Non-pigmented ciliary epithelial cell (primary cell): ENCODE data around the gene LRMDA.

ENCODE experiments used
- DNase-seq: peaks from one replicate; pipeline ENCODE4 v3.0.0-alpha.2; 2010; ENCODE audit warnings: low read depth

Gene LRMDA

GRCh38 chr10:75956624-75957023, 525.2 kb downstream of the LRMDA start:
- no peak for DNase-seq

DNA sequence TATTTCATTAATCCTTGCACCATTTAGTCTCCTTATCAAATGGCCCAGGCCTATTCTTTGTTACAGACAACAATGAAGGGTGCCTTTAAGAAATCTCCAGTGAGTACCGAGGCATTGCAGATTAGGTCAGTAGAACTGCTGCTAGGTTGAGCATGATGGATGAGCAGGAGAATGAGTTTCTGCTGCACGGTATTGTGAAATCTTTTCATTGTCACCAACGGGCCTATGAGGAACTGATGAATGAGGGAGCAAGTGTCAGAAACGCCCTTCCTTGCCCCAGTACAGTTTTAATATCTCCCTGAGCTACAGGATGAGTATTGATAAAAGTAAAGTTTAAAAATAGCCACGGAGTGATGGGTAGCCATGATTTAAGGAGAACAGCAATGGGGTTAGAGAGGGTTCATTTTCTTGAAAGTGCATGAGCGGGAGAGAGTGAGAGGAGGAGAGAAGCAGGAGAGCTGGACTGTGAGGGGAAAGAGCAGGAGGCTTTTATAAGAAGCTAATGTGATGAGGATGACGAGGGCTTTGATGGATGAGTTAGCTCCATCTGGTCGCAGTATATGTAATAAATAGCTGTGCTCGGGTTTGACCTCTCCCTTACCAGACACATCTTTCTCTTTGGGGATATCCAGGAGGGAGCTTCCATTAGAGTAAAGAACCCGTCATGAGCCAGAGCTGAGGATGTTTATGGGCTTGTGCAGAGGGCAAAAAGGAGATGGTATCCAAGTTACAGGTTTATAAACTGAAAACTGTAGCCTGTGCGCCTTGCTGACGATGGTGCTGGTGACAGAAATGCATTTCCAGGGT, 526.1 kb downstream of the LRMDA start:
- DNase-seq: no peak

GRCh38 chr10:75959209-75959608, 527.8 kb downstream of the LRMDA start:
- peak; percentile 62 for DNase-seq

DNA sequence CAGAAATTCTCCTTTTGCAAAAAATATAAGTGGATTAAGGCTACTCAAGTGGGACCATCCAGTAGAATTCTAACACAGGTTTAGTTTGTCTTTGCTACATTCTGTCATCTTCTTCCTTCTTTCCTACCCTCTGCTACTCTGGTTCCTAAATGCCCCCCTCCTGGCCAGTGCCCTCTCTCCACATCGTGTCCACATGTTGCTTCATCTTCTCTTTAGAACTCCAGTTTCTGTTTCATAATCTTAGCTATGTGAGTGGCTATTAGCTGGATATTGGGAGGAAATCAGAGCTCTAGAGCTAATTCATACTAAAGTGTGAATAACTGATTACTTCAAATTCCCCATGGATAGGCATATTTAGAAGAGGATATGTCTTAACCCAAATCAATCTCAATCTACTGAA, 528.5 kb downstream of the LRMDA start:
- DNase-seq: no peak

- DNase-seq: no peak
Measured at GRCh38 chr10:75962395-75963061, 531.1 kb downstream of the LRMDA start.

DNA sequence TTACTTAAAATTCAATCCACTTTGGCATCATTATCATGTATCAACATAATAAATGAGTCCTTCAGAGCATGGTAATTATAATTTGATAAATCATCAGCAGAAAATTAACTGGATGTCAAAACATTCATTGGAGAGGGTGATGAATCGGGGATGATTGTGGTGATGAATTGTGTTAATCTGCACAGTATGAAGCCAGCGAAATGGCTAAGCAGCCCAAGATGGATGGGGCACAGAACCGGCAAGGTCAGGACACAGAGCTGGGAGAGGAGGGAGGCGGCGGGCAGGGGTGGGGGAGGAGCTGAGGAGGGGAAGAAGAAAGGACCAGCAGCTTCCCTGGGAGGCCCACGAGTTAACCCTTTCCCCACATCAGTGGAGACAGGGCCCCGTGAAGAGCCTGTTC, 536.1 kb downstream of the LRMDA start:
- no peak for DNase-seq

- DNase-seq: no peak
Measured at GRCh38 chr10:75969031-75969430, 537.6 kb downstream of the LRMDA start.

- no peak for DNase-seq
Measured at GRCh38 chr10:75971402-75972211, 540.2 kb downstream of the LRMDA start.

- no peak for DNase-seq
Measured at GRCh38 chr10:75972491-75973276, 541.3 kb downstream of the LRMDA start.

- DNase-seq: no peak
Measured at GRCh38 chr10:75974080-75974479, 542.7 kb downstream of the LRMDA start.

DNA sequence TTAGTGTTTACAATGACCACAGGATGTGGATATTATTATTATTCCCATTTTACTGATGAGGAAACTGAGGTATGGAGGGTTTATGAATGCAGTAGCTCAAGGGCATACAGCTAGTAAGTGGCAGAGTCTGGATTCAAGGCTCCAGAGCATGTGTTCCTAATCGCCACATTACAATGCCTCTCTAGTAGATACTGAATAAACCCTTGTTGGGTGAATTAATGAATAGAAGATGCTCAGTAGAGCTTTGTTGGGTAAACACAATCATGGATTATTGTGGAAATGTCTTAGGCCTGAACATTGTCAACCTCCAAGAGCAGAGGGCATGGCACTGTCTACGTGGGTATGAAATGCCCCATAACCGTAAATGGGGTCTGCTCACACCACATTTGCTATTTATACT, 545.3 kb downstream of the LRMDA start:
- no peak for DNase-seq

DNA sequence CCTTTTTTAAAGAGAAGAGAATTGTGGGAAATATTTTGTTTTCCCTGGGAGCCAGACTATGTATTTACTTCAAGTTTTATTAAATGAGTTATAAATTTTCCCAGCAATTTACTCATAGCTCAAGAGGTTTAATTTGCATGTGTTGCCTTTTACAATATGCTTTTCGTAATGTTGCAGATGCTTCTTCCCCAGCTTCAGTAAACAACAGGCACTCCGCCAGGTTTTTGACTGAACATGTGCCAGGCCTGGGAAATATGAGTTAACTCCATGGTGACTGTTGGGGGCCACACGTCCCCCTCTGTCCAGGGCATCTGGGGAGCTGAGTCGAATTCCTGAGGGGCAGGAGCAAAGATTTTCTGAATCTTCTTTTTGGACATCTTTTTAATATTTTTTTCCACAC, 545.7 kb downstream of the LRMDA start:
- DNase-seq: no peak

GRCh38 chr10:75978213-75978612, 546.8 kb downstream of the LRMDA start:
- DNase-seq: no peak

- no peak for DNase-seq
Measured at GRCh38 chr10:75980419-75981002, 549.1 kb downstream of the LRMDA start.

DNA sequence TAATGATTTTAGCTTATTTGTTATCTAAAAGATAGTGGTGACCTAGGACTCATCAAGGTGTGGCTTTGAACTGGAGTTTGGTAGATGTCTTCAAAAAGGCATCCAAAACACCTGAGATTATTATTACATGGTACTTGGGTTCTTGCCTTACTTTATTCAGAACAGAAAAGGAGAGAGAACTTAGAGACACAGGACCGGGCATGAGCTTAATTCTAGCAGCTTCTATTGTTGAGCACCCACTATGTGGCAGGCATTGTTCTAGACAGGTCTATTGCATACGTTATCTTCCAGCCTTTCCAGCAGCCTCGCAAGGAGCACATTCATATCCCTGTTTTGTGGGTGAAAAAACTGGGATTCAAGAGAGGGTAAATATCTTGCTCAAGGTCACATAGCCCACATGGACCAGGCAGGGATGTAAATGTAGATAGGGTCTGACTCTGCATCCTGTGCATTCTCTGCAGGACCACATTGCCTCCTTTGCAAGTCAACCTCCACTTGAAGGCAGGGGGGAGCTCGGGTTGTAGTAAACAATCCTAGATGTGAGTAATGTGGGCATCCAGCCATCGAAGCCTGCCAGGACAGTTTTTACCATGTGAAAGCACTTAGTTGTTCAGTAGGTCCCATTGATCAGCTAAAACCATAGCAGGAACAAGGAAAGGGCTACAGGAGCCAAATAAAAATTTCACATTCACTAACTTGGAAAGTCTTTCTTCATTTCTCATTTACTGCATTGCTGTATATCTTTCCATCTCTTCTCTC, 551.4 kb downstream of the LRMDA start:
- no peak for DNase-seq

DNA sequence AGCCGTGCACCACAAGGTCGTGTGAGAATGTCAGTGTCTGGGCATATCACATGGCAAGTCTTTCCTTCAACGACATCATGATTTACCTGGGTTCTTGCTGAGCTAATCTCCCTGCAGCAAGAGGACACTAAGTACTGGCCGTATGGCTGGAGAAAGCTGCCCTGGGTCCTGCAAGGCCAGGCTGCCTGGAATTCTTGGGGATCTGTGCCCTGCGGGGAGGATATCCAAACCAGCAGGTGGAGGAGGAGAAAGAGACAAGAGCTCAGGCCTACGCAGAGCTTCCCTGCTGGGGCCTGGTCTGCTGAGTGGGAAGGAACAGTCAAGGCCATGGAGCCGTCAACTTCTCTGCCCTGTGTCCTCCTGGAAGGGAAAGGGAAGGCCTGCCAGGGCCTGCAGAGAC, 552.6 kb downstream of the LRMDA start:
- DNase-seq: no peak

- DNase-seq: no peak
Measured at GRCh38 chr10:75987616-75988015, 556.2 kb downstream of the LRMDA start.

DNA sequence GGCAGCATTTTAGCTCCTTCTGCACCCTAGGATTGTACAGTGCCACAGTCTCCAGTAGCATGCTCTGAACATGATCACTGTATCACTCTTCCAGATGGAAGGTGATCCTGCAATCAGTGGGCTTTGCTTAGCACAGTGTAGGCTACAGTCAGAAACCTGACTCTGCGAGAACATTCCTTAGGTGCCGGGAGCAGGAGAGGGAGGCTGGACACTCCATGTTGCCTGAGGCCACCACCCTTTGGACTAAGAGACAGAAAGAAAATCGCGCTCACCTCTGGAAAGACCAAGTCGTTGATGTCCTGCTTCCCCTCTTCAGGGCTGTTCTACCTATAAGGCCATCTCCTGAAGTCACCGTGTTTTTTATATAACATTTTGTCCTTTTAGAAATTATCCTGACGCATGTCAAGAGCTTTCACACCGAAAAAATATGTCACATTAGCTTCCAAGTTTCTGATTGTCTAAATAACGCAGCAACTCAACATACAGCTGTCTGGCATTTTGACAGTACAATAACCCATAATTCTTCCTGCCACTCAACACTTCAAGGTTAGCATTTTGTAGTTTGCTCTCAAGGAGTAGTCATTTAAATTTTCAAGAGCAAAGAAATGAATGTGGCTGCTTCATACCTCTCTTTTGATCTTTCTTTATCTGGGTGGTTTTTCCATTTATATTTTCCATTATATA, 563.1 kb downstream of the LRMDA start:
- no peak for DNase-seq

DNA sequence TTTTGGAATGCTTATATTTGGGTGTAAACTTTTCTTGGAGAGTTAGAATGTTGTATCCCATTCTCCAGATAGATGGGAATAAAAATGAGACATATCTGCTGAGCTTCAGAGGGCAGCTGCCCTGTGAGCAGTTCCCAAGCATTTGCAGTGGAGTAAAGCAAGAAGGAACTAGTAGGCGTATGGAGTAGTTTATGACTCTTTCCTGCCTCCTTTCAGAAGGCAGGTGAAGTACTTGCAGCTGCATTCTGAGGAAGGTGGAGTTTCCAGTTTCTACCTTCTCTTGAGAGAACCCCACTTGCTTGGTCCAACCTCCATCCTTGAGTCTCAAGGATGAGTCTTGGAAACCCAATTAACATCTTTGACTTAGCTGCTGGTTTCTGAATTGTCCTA, 563.6 kb downstream of the LRMDA start:
- DNase-seq: no peak

DNA sequence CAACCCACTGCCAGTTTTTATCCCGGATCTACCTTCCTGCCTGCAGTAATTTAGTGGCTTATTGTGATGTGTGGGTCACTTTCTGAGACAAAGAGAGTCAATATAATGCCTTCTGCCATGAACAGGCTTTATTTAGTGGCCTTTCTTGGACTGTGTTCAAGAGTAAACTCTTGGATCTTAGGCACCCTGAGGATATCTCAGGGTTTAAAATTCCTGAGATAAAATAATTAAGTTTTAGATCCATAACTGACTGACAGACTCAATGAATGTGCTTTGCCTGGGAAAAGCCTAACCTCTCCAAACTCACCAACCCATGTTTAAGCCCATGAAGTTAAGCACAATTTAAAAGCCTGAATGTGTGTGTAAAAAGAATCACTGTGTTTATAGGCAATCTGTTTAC, 564.3 kb downstream of the LRMDA start:
- DNase-seq: no peak
